HepG2 (cell line): Measurements from ENCODE around the gene C14orf119. TPM values are rescaled to one million over a fixed set of nuclear protein-coding genes. Genes with fewer than 3 reads are reported as not detected.
A peak's percentile ranks its signal among the peaks of the same experiment; 100 is the strongest.

Experiments
- ATAC-seq: fragments of 200-7000 bp; cut with Tn5 transposase; 3 replicates; pipeline ENCODE4 v1.9.1; 2020; ENCODE audit warnings: mild to moderate bottlenecking, moderate library complexity
- BruUV-seq: library from RNA; stranded (reverse); fragments of 400-500 nt; replicated peaks from 2 replicates; lab custom pipeline; 2021; lab: Mats Ljungman, UMichigan
- CTCF ChIA-PET: fragments of 300-600 bp; formaldehyde crosslinking; extraction: SDS; loops from one replicate; lab custom pipeline; 2021; ENCODE audit warnings: low total read pairs, inconsistent platforms, low intra/inter-chr PET ratio; lab: Yijun Ruan, JAX
- POLR2A ChIA-PET: fragments of 350-600 bp; sonication (Branson Sonifier 250); formaldehyde crosslinking; loops from one replicate; lab custom pipeline; 2020; ENCODE audit warnings: antibody characterized with exemption, inconsistent platforms; lab: Yijun Ruan, JAX
- DNase-seq: peaks from one replicate; pipeline ENCODE4 v3.0.0-alpha.2; 2015; ENCODE audit warnings: low spot score
- FAIRE-seq: peaks from 3 replicates; lab custom pipeline; 2011; peaks lifted over from hg19 to GRCh38; lab: Jason Lieb, UNC
- H2AFZ ChIP-seq: one replicate; pipeline ENCODE4 v1.6.1; 2011; ENCODE audit warnings: low read length, inconsistent platforms
- H3K27ac ChIP-seq: fragments of 300-600 bp; 3 replicates; pipeline ENCODE4 v1.8.0; 2011; ENCODE audit warnings: mixed run types, mild to moderate bottlenecking, mixed read lengths, low read length, inconsistent platforms; ENCODE audit not compliant: insufficient read depth; ENCODE audit errors: extremely low read length
- H3K27me3 ChIP-seq, 2 experiments: fragments of 200-600 bp in 1 of 2; 2 replicates in 1 of 2; 3 replicates in 1 of 2; pipeline versions ENCODE4 v1.6.0 to v1.8.0; 2011; ENCODE audit warnings: low read length in 2 of 2, mild to moderate bottlenecking in 2 of 2, moderate library complexity in 2 of 2, inconsistent platforms in 1 of 2; ENCODE audit not compliant: insufficient read depth in 2 of 2, control insufficient read depth in 1 of 2
- H3K36me3 ChIP-seq, 2 experiments: fragments of 200-600 bp in 1 of 2; replicated peaks in 1 of 2; 2 replicates in 1 of 2; 3 replicates in 1 of 2; pipeline versions ENCODE4 v1.5.1 to v1.8.0; 2011; ENCODE audit warnings: low read length in 2 of 2, inconsistent platforms in 1 of 2; ENCODE audit not compliant: insufficient read depth in 2 of 2, control insufficient read depth in 1 of 2
- H3K4me1 ChIP-seq: 2 replicates; pipeline ENCODE4 v1.5.1; 2012; ENCODE audit warnings: low read length, inconsistent platforms; ENCODE audit not compliant: insufficient read depth
- H3K4me2 ChIP-seq: 2 replicates; pipeline ENCODE4 v1.6.0; 2011; ENCODE audit warnings: low read depth, low read length, inconsistent platforms
- H3K4me3 ChIP-seq, 3 experiments: fragments of 200-600 bp in 1 of 3; sonication (generic), shearing (Covaris generic) in 1 of 3; replicated peaks in 1 of 3; 2 replicates each; pipeline ENCODE4 v1.5.1; 2011 to 2016; ENCODE audit warnings: low read length in 3 of 3, inconsistent platforms in 2 of 3, low read depth in 2 of 3, mild to moderate bottlenecking in 2 of 3, control low read depth in 1 of 3, mixed read lengths in 1 of 3; ENCODE audit not compliant: insufficient read depth in 1 of 3
- H3K79me2 ChIP-seq: one replicate; pipeline ENCODE4 v1.6.1; 2011; ENCODE audit warnings: low read length, inconsistent platforms; ENCODE audit not compliant: insufficient read depth
- H3K9ac ChIP-seq: 2 replicates; pipeline ENCODE4 v1.6.0; 2011; ENCODE audit warnings: mild to moderate bottlenecking, low read depth, low read length, inconsistent platforms; ENCODE audit not compliant: insufficient read depth
- H3K9me3 ChIP-seq: 2 replicates; pipeline ENCODE4 v1.5.1; 2012; ENCODE audit warnings: mild to moderate bottlenecking, low read length
- H4K20me1 ChIP-seq: 2 replicates; pipeline ENCODE4 v1.6.0; 2011; ENCODE audit warnings: inconsistent platforms, mild to moderate bottlenecking, low read length, moderate library complexity; ENCODE audit not compliant: insufficient read depth
- DNMT1 ChIP-seq: sonication (generic); formaldehyde crosslinking; IDR thresholded peaks from 2 replicates; pipeline ENCODE4 v1.5.1; 2020; ENCODE audit warnings: mild to moderate bottlenecking, missing genetic modification reagents
- HNRNPL ChIP-seq: fragments of 200-400 bp; formaldehyde crosslinking; IDR thresholded peaks from 2 replicates; pipeline ENCODE4 v1.6.1; 2017; ENCODE audit warnings: mild to moderate bottlenecking, low read depth, low read length
- MYC ChIP-seq: sonication (generic); formaldehyde crosslinking; IDR thresholded peaks from 2 replicates; pipeline ENCODE4 v1.9.0; 2021; ENCODE audit warnings: missing genetic modification reagents, borderline replicate concordance
- POLR2AphosphoS5 ChIP-seq: IDR thresholded peaks from 2 replicates; pipeline ENCODE4 v1.6.1; 2012; ENCODE audit warnings: low read depth, low read length
- SAFB2 ChIP-seq: sonication (generic); formaldehyde crosslinking; IDR thresholded peaks from 2 replicates; pipeline ENCODE4 v1.5.1; 2020; ENCODE audit warnings: missing genetic modification reagents, low read depth, mild to moderate bottlenecking, borderline replicate concordance
- SP5 ChIP-seq: IDR thresholded peaks from 2 replicates; pipeline ENCODE4 v1.6.1; 2016; ENCODE audit warnings: low read depth, borderline replicate concordance
- TBX3 ChIP-seq: fragments of 450-650 bp; IDR thresholded peaks from 2 replicates; pipeline ENCODE4 v1.6.1; 2017; ENCODE audit warnings: antibody characterized with exemption, mild to moderate bottlenecking, inconsistent platforms, borderline replicate concordance
- WGBS: methylation state at CpG from one replicate; pipeline ENCODE4 v1.1.6; 2017; ENCODE audit warnings: low lambda C conversion rate; 5-methylcytosine and 5-hydroxymethylcytosine counted together
- in situ Hi-C: cut with HindIII; loops from 2 replicates; pipeline ENCODE4 v1.10.0; 2017; ENCODE audit warnings: low pct_unique_long_range_greater_than_20kb; ENCODE audit not compliant: extremely low pct_ligation_motif_present
- intact Hi-C: fragments of 100-400 bp; cut with micrococcal nuclease; formaldehyde crosslinking; loops from one replicate; pipeline ENCODE4 v1.10.0; 2022; ENCODE audit not compliant: unreplicated experiment
- polyA plus RNA-seq, 8 experiments: library from polyadenylated mRNA; depleted of rRNA in 3 of 8; stranded (reverse) in 7 of 8; unstranded in 1 of 8; fragments of >200 nt; fragmentation: Illumina TruSeq in 4 of 8; extraction: Trizol in 4 of 8; gene quantifications; 2 replicates each; pipeline versions ENCODE4 v1.2.1 to v1.2.3, GENCODE V29; 2011 to 2016; ENCODE audit warnings: low read depth in 4 of 8, missing spikeins in 1 of 8, mixed read lengths in 1 of 8; ENCODE audit not compliant: insufficient read depth in 1 of 8
- total RNA-seq, 5 experiments: library from RNA; depleted of rRNA; stranded (reverse); fragments of >200 nt; fragmentation: Illumina TruSeq; extraction: Trizol; gene quantifications; 2 replicates each; pipeline ENCODE4 v1.2.3, GENCODE V29; 2016; ENCODE audit warnings: low read depth in 1 of 5
- TF ChIP-seq, protein P1 (sequence below), 2 experiments: sonication (generic) in 1 of 2; formaldehyde crosslinking in 1 of 2; IDR thresholded peaks; 2 replicates each; pipeline versions ENCODE4 v1.4.0 to v1.6.1; 2018 to 2020; ENCODE audit warnings: missing genetic modification reagents in 2 of 2, borderline replicate concordance in 1 of 2, low read depth in 1 of 2, mild to moderate bottlenecking in 1 of 2, missing biosample characterization in 1 of 2
- TF ChIP-seq, protein P2 (sequence below): sonication (generic); formaldehyde crosslinking; IDR thresholded peaks from 2 replicates; pipeline ENCODE4 v1.4.0; 2020; ENCODE audit warnings: missing genetic modification reagents, low read depth, mild to moderate bottlenecking, borderline replicate concordance
- TF ChIP-seq, protein P3 (sequence below): sonication (generic); formaldehyde crosslinking; IDR thresholded peaks from 2 replicates; pipeline ENCODE4 v1.4.0; 2020; ENCODE audit warnings: mild to moderate bottlenecking, missing genetic modification reagents

Gene C14orf119
- total and polyA plus RNA-seq, 2 of the 13 experiments (the other 11 are each of a cell fraction or from before 2014, with no cell fraction given) = 117 to 206 TPM

DNA sequence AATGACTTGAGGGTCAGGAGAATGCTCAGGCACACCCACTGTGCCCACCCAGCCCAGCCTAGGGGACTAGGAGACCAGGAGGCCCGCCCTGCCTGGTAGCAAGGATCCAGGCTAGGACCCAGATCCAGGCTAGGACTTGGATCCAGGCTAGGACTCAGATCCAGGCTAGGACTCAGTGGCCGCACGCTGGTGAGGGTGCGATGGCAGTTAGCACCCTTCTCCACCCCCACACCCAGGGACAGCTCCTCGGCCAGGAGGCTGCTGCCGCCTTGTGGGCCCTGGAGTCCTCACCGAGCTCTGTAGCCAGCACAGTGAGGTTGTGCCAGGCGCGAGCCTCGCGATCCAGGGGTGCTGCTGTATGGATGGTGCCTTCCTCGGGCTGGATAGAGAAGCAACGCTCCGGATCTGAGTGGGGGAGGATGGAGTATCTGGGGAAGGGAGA lies 43.1 kb upstream of the C14orf119 start:
- Histone ChIP-seq H3K4me1 (peaks cover 25% of the 10 kb centered on the region), H2AFZ (no peak overlapping the region), H3K9ac (no peak overlapping the region), H3K4me2 (no peak overlapping the region; the same call in 1 of the 2 replicates), H3K27ac (no peak overlapping the region), H3K27me3 (peaks cover 0 to 6% of the 10 kb centered on the region in 2 experiments; a peak in 1 of 5 replicates), H4K20me1 (no peaks in the 10 kb centered on the region), H3K79me2 (no peaks in the 10 kb centered on the region), H3K9me3 (no peaks in the 10 kb centered on the region), H3K4me3 (no peak overlapping the region), H3K36me3 (no peaks in the 10 kb centered on the region)
- intact Hi-C loops (loop anchor here (1.0 kb wide), 2 partner anchors 58 to 66 kb away; no protein-coding TSS in a partner anchor), in situ Hi-C loops (loop anchor here (5.0 kb wide), 2 partner anchors 65 to 495 kb away; no protein-coding TSS in a partner anchor)
- ChIA-PET CTCF (interaction anchor here (2.5 to 8.5 kb wide), 2 partner anchors 58 to 66 kb away, joined by 27 to 77 read pairs; no protein-coding TSS in a partner anchor), POLR2A (interaction anchor here (0.8 to 2.1 kb wide), 10 partner anchors 12 to 80 kb away, joined by 3 to 12 read pairs (median 6); partner anchors contain the start of genes ACIN1, AJUBA and PSMB5)
- WGBS = 44% methylated on average over 14 of the region's 14 CpGs
- BruUV-seq = no TSS peak
- FAIRE-seq (no peak), DNase-seq (peak; percentile 65), ATAC-seq (peak; percentile 62)
- 0 out of 2 replicates have a peak, but pooled peaks have one; percentile 42 for TF ChIP-seq SAFB2 (CRISPR knock-in tag)
- TF ChIP-seq SP5 (CRISPR knock-in tag) = peak; percentile 45; the same call in 1 of the 2 replicates
- TF ChIP-seq HNRNPL = 0 out of 2 replicates have a peak, but pooled peaks have one; percentile 69
- TF ChIP-seq, protein P1, sequence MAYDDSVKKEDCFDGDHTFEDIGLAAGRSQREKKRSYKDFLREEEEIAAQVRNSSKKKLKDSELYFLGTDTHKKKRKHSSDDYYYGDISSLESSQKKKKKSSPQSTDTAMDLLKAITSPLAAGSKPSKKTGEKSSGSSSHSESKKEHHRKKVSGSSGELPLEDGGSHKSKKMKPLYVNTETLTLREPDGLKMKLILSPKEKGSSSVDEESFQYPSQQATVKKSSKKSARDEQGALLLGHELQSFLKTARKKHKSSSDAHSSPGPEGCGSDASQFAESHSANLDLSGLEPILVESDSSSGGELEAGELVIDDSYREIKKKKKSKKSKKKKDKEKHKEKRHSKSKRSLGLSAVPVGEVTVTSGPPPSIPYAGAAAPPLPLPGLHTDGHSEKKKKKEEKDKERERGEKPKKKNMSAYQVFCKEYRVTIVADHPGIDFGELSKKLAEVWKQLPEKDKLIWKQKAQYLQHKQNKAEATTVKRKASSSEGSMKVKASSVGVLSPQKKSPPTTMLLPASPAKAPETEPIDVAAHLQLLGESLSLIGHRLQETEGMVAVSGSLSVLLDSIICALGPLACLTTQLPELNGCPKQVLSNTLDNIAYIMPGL (CRISPR knock-in tag; IDR thresholded peaks at IDR 0.05; ENCODE audit: borderline replicate concordance in 1 of 2, low read depth in 1 of 2) = peak; percentile 78 to 80; a peak in 3 of 4 replicates
- peak; percentile 63 for TF ChIP-seq MYC
- TF ChIP-seq, protein P2, sequence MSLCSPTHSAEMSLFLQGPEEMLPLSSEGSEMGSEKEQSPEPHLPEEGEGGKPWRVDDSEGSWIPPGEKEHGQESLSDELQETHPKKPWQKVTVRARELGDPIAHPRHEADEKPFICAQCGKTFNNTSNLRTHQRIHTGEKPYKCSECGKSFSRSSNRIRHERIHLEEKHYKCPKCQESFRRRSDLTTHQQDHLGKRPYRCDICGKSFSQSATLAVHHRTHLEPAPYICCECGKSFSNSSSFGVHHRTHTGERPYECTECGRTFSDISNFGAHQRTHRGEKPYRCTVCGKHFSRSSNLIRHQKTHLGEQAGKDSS (CRISPR knock-in tag) = 0 out of 2 replicates have a peak, but pooled peaks have one; percentile 84
- TF ChIP-seq, protein P3, sequence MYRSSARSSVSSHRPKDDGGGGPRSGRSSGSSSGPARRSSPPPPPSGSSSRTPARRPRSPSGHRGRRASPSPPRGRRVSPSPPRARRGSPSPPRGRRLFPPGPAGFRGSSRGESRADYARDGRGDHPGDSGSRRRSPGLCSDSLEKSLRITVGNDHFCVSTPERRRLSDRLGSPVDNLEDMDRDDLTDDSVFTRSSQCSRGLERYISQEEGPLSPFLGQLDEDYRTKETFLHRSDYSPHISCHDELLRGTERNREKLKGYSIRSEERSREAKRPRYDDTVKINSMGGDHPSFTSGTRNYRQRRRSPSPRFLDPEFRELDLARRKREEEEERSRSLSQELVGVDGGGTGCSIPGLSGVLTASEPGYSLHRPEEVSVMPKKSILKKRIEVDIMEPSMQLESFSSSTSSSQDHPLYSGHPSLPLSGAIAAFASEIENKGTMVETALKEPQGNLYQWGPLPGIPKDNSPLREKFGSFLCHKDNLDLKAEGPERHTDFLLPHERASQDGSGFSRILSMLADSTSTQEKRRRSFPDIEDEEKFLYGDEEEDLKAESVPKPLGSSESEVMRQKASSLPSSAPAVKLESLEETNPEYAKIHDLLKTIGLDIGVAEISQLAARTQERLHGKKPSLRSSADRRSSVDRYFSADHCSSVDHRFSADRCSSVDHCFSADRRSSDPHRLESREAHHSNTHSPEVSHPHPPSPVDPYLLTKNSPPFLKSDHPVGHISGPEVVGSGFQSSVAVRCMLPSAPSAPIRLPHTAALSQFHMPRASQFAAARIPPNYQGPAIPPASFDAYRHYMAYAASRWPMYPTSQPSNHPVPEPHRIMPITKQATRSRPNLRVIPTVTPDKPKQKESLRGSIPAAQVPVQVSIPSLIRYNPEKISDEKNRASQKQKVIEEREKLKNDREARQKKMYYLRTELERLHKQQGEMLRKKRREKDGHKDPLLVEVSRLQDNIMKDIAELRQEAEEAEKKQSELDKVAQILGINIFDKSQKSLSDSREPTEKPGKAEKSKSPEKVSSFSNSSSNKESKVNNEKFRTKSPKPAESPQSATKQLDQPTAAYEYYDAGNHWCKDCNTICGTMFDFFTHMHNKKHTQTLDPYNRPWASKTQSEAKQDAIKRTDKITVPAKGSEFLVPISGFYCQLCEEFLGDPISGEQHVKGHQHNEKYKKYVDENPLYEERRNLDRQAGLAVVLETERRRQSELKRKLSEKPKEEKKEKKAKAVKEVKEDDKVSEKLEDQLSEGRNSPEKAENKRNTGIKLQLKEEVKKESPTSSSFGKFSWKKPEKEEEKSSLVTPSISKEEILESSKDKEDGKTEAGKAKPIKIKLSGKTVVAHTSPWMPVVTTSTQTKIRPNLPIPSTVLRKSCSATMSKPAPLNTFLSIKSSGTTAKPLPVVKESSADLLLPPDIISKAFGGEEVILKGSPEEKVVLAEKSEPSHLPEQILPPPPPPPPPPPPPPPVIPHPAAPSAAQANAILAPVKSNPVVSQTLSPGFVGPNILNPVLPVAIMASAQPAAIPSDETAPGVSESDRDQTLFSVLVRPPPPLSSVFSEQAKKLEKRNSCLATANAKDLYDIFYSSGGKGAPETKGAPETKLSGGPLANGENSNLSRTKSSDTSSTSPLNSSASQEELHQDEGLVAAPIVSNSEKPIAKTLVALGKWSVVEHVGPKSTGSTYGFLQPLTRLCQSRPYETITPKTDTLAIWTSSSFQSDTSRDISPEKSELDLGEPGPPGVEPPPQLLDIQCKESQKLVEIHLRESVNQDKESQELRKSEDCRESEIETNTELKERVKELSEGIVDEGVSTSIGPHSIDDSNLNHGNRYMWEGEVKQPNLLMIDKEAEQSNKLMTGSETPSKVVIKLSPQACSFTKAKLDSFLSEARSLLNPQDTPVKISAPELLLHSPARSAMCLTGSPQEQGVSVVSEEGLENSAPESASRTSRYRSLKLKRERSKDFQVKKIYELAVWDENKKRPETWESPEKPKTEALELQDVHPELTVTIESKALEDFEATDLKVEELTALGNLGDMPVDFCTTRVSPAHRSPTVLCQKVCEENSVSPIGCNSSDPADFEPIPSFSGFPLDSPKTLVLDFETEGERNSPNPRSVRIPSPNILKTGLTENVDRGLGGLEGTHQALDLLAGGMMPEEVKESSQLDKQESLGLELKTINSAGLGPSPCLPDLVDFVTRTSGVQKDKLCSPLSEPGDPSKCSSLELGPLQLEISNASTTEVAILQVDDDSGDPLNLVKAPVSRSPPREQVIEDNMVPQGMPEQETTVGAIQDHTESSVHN (CRISPR knock-in tag) = no peak
- TF ChIP-seq POLR2AphosphoS5 = no peak
- TF ChIP-seq TBX3 = no peak
- peak; percentile 31; the same call in 1 of the 2 replicates for TF ChIP-seq DNMT1 (CRISPR knock-in tag)
